Hematopoietic multipotent progenitor cell treated with erythropoietin and hydrocortisone succinate and interleukin-3 and kit ligand, for 8 days (in vitro differentiated cells): ENCODE results near the gene PHTF2.

Experiments
- DNase-seq: peaks from one replicate; pipeline ENCODE4 v3.0.0-alpha.2; 2015

The PHTF2 gene

GRCh38 chr7:78002715-78003114 lies 204.1 kb downstream of the PHTF2 start:
- no peak for DNase-seq

GRCh38 chr7:78006063-78006755 lies 207.6 kb downstream of the PHTF2 start:
- no peak for DNase-seq
